SK-N-SH (cell line): ENCODE results near the gene RIPOR2. TPM values are rescaled to one million over a fixed set of nuclear protein-coding genes. Genes with fewer than 3 reads are reported as not detected.

ENCODE experiments used
- CTCF ChIA-PET: fragments of 300-600, 350-600 bp; formaldehyde crosslinking; extraction: SDS; loops from one replicate; lab custom pipeline; 2021; lab: Yijun Ruan, JAX
- POLR2A ChIA-PET: fragments of 350-600 bp; sonication (Branson Sonifier 250); formaldehyde crosslinking; extraction: SDS; loops from one replicate; lab custom pipeline; 2020; ENCODE audit warnings: antibody characterized with exemption, inconsistent platforms; lab: Yijun Ruan, JAX
- DNase-seq: peaks from one replicate; pipeline ENCODE4 v3.0.0; 2012
- H2AFZ ChIP-seq: fragments of 200-600 bp; sonication (generic); 2 replicates; pipeline ENCODE4 v1.8.1; 2016; ENCODE audit warnings: antibody characterized with exemption, mild to moderate bottlenecking, low read depth
- H3F3A ChIP-seq: fragments of 200-600 bp; sonication (generic); replicated peaks from 2 replicates; pipeline ENCODE3; 2016; ENCODE audit warnings: antibody characterized with exemption, mild to moderate bottlenecking; ENCODE audit not compliant: insufficient read depth
- H3K27ac ChIP-seq, 2 experiments: fragments of 200-500 bp in 1 of 2; fragments of 200-600 bp in 1 of 2; sonication (Bioruptor generic) in 1 of 2; sonication (generic), shearing (Covaris generic) in 1 of 2; 2 replicates each; pipeline versions ENCODE4 v1.5.1 to v1.6.1; 2014 to 2016; ENCODE audit warnings: low read depth in 2 of 2, inconsistent platforms in 1 of 2, low read length in 1 of 2, mild to moderate bottlenecking in 1 of 2, mixed read lengths in 1 of 2
- H3K27me3 ChIP-seq: fragments of 200-600 bp; sonication (generic), shearing (Covaris generic); 2 replicates; pipeline ENCODE4 v1.6.1; 2016; ENCODE audit warnings: mixed run types; ENCODE audit not compliant: insufficient read depth
- H3K36me3 ChIP-seq, 2 experiments: fragments of 200-500 bp in 1 of 2; fragments of 200-600 bp in 1 of 2; sonication (Bioruptor generic) in 1 of 2; sonication (generic) in 1 of 2; replicated peaks in 1 of 2; 2 replicates each; pipeline versions ENCODE3 to v1.5.1; 2014 to 2016; ENCODE audit warnings: low read length in 1 of 2, mild to moderate bottlenecking in 1 of 2; ENCODE audit not compliant: insufficient read depth in 2 of 2, control insufficient read depth in 1 of 2
- H3K4me1 ChIP-seq, 2 experiments: fragments of 200-500 bp in 1 of 2; fragments of 200-600 bp in 1 of 2; sonication (Bioruptor generic) in 1 of 2; sonication (generic), shearing (Covaris generic) in 1 of 2; 2 replicates each; pipeline versions ENCODE4 v1.5.1 to v1.6.1; 2014 to 2016; ENCODE audit warnings: low read depth in 1 of 2, low read length in 1 of 2, mixed run types in 1 of 2; ENCODE audit not compliant: insufficient read depth in 2 of 2, control insufficient read depth in 1 of 2
- H3K4me2 ChIP-seq: fragments of 200-600 bp; sonication (generic), shearing (Covaris generic); 2 replicates; pipeline ENCODE4 v1.6.1; 2017; ENCODE audit warnings: mixed run types
- H3K4me3 ChIP-seq, 2 experiments: fragments of 200-500 bp in 1 of 2; fragments of 200-600 bp in 1 of 2; sonication (Bioruptor generic) in 1 of 2; sonication (generic), shearing (Covaris generic) in 1 of 2; 2 replicates each; pipeline versions ENCODE4 v1.5.1 to v1.8.1; 2014 to 2016; ENCODE audit warnings: low read depth in 2 of 2, inconsistent platforms in 1 of 2, low read length in 1 of 2, mild to moderate bottlenecking in 1 of 2, mixed read lengths in 1 of 2, moderate library complexity in 1 of 2
- H3K79me2 ChIP-seq: fragments of 200-600 bp; sonication (generic); 2 replicates; pipeline ENCODE4 v1.8.1; 2017; ENCODE audit warnings: mild to moderate bottlenecking; ENCODE audit not compliant: insufficient read depth
- H3K9ac ChIP-seq: fragments of 200-600 bp; sonication (generic); 2 replicates; pipeline ENCODE4 v1.6.1; 2017; ENCODE audit warnings: mixed run types
- H3K9me2 ChIP-seq: fragments of 200-600 bp; sonication (generic); 2 replicates; pipeline ENCODE4 v1.6.1; 2017; ENCODE audit warnings: mixed run types
- H3K9me3 ChIP-seq: fragments of 200-600 bp; sonication (generic); 2 replicates; pipeline ENCODE4 v1.6.1; 2017; ENCODE audit warnings: mixed run types, mild to moderate bottlenecking, moderate library complexity
- H4K20me1 ChIP-seq: fragments of 200-600 bp; sonication (generic); 2 replicates; pipeline ENCODE4 v1.6.1; 2017; ENCODE audit warnings: mild to moderate bottlenecking, mixed run types; ENCODE audit not compliant: insufficient read depth
- ELF1 ChIP-seq: IDR thresholded peaks from 2 replicates; pipeline ENCODE4 v1.4.0; 2012
- EP300 ChIP-seq, 2 experiments: IDR thresholded peaks; 2 replicates each; pipeline versions ENCODE4 v1.4.0 to v1.6.1; 2012; ENCODE audit warnings: borderline replicate concordance in 1 of 2, low read depth in 1 of 2, low read length in 1 of 2
- EZH2phosphoT487 ChIP-seq: fragments of 200-600 bp; sonication (generic); IDR thresholded peaks from 2 replicates; pipeline ENCODE4 v1.6.1; 2017; ENCODE audit warnings: low read depth, mixed run types, mild to moderate bottlenecking, antibody characterized with exemption, moderate library complexity, borderline replicate concordance
- FOXJ3 ChIP-seq: sonication (generic); formaldehyde crosslinking; IDR thresholded peaks from 2 replicates; pipeline ENCODE4 v1.5.1; 2020; ENCODE audit warnings: mild to moderate bottlenecking, missing genetic modification reagents
- MXI1 ChIP-seq: IDR thresholded peaks from 2 replicates; pipeline ENCODE4 v1.6.1; 2012; ENCODE audit warnings: mild to moderate bottlenecking, low read depth, low read length, improper control_type of control experiment
- NFIC ChIP-seq: IDR thresholded peaks from 2 replicates; pipeline ENCODE4 v1.4.0; 2012; ENCODE audit warnings: borderline replicate concordance
- NRF1 ChIP-seq: IDR thresholded peaks from 2 replicates; pipeline ENCODE4 v1.6.1; 2012; ENCODE audit warnings: low read depth, mild to moderate bottlenecking, low read length
- RAD21 ChIP-seq: IDR thresholded peaks from 2 replicates; pipeline ENCODE4 v1.6.1; 2012; ENCODE audit warnings: mild to moderate bottlenecking, low read length
- RCOR1 ChIP-seq: fragments of 150-350 bp; IDR thresholded peaks from 2 replicates; pipeline ENCODE4 v1.6.1; 2017; ENCODE audit warnings: antibody characterized with exemption, low read length
- SIN3A ChIP-seq: IDR thresholded peaks from 2 replicates; pipeline ENCODE4 v1.6.1; 2012; ENCODE audit warnings: low read depth, mild to moderate bottlenecking, low read length, moderate library complexity, borderline replicate concordance
- SMC3 ChIP-seq: IDR thresholded peaks from 2 replicates; pipeline ENCODE4 v1.6.1; 2012; ENCODE audit warnings: low read depth, low read length, improper control_type of control experiment
- TAF1 ChIP-seq: IDR thresholded peaks from 2 replicates; pipeline ENCODE4 v1.6.1; 2012; ENCODE audit warnings: low read depth, mild to moderate bottlenecking, low read length, moderate library complexity, borderline replicate concordance
- WGBS: methylation state at CpG from one replicate; pipeline ENCODE4 v1.1.6; 2017; ENCODE audit warnings: low lambda C conversion rate; 5-methylcytosine and 5-hydroxymethylcytosine counted together
- polyA plus RNA-seq, 3 experiments: library from polyadenylated mRNA; depleted of rRNA; stranded (reverse); fragments of >200 nt; gene quantifications; 2 replicates each; pipeline ENCODE4 v1.2.3, GENCODE V29; 2012
- TF ChIP-seq, protein P1 (sequence below): IDR thresholded peaks from 2 replicates; pipeline ENCODE4 v1.6.1; 2012; ENCODE audit warnings: mild to moderate bottlenecking, low read depth, low read length, moderate library complexity
- TF ChIP-seq, protein P2 (sequence below): IDR thresholded peaks from 2 replicates; pipeline ENCODE4 v1.4.0; 2012; ENCODE audit warnings: low read depth
- TF ChIP-seq, protein P3 (sequence below): fragments of 200-600 bp; sonication (generic); IDR thresholded peaks from 2 replicates; pipeline ENCODE4 v1.6.1; 2017; ENCODE audit warnings: antibody characterized with exemption, mild to moderate bottlenecking, moderate library complexity
- TF ChIP-seq, protein P4 (sequence below): fragments of 150-350 bp; IDR thresholded peaks from 2 replicates; pipeline ENCODE4 v1.6.1; 2016; ENCODE audit warnings: mild to moderate bottlenecking, low read depth, low read length

The RIPOR2 gene
- polyA plus RNA-seq, 1 of the 3 experiments (the other 2 are of a cell fraction): 0.05 TPM

DNA sequence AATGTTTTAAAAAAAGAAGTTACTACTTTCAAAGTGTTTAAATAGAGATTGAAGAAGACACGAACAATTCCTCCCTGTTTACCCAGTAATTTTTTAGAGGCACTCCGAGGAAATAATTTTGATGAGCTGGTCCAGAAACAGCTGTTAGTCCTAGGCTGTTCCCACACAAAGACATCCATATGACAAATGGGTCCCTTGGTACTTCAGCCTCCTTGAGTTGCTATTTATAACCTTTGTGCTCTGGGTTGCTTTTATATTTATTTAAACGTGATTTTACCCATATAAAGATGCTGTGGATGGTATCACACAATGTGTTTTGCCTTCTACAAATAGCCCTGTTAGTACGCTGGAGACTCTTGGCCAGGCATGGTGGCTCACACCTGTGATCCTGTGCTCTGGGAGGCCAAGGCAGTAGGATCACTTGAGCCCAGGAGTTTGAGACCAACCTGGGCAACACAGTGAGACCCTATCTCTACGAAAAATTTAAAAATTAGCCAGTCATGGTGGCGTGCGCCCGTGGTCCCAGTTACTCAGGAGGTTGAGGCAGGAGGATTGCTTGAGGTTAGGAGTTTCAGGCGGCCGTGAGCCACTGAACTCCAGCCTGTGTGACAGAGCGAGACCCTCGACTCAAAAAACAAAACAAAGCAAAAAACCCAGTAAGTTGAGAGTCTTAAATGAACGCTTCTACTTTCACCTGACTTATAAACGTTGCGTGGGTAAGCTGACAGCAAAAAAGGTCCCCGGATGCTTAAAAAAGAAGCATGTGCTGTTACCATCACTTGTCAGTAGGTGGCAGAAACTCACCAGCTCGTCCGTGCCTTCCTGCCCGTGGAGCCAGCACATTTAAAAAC, 80.1 kb downstream of the RIPOR2 start:
- no peak overlapping the region for H3K27ac ChIP-seq
- WGBS: 29% methylated on average over 19 of the region's 19 CpGs

More for the DNA sequence above, 80.1 kb downstream of the RIPOR2 start:
- H3K4me3 ChIP-seq: no peak overlapping the region; a peak in 1 of 4 replicates
- TF ChIP-seq, protein P1, sequence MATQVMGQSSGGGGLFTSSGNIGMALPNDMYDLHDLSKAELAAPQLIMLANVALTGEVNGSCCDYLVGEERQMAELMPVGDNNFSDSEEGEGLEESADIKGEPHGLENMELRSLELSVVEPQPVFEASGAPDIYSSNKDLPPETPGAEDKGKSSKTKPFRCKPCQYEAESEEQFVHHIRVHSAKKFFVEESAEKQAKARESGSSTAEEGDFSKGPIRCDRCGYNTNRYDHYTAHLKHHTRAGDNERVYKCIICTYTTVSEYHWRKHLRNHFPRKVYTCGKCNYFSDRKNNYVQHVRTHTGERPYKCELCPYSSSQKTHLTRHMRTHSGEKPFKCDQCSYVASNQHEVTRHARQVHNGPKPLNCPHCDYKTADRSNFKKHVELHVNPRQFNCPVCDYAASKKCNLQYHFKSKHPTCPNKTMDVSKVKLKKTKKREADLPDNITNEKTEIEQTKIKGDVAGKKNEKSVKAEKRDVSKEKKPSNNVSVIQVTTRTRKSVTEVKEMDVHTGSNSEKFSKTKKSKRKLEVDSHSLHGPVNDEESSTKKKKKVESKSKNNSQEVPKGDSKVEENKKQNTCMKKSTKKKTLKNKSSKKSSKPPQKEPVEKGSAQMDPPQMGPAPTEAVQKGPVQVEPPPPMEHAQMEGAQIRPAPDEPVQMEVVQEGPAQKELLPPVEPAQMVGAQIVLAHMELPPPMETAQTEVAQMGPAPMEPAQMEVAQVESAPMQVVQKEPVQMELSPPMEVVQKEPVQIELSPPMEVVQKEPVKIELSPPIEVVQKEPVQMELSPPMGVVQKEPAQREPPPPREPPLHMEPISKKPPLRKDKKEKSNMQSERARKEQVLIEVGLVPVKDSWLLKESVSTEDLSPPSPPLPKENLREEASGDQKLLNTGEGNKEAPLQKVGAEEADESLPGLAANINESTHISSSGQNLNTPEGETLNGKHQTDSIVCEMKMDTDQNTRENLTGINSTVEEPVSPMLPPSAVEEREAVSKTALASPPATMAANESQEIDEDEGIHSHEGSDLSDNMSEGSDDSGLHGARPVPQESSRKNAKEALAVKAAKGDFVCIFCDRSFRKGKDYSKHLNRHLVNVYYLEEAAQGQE: no peak
- TF ChIP-seq NFIC (no peak), EZH2phosphoT487 (no peak), MXI1 (0 out of 2 replicates have a peak, but pooled peaks have one; percentile 48), FOXJ3 (CRISPR knock-in tag) (no peak), SIN3A (no peak), TAF1 (no peak), ELF1 (no peak), SMC3 (peak; percentile 98), RAD21 (peak; percentile 98), EP300 (IDR thresholded peaks at IDR 0.05; ENCODE audit: borderline replicate concordance in 1 of 2, low read depth in 1 of 2, low read length in 1 of 2) (no peak), NRF1 (peak; percentile 21; the same call in 1 of the 2 replicates), RCOR1 (no peak)
- TF ChIP-seq, protein P2, sequence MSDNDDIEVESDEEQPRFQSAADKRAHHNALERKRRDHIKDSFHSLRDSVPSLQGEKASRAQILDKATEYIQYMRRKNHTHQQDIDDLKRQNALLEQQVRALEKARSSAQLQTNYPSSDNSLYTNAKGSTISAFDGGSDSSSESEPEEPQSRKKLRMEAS: peak; percentile 68
- TF ChIP-seq, protein P3, sequence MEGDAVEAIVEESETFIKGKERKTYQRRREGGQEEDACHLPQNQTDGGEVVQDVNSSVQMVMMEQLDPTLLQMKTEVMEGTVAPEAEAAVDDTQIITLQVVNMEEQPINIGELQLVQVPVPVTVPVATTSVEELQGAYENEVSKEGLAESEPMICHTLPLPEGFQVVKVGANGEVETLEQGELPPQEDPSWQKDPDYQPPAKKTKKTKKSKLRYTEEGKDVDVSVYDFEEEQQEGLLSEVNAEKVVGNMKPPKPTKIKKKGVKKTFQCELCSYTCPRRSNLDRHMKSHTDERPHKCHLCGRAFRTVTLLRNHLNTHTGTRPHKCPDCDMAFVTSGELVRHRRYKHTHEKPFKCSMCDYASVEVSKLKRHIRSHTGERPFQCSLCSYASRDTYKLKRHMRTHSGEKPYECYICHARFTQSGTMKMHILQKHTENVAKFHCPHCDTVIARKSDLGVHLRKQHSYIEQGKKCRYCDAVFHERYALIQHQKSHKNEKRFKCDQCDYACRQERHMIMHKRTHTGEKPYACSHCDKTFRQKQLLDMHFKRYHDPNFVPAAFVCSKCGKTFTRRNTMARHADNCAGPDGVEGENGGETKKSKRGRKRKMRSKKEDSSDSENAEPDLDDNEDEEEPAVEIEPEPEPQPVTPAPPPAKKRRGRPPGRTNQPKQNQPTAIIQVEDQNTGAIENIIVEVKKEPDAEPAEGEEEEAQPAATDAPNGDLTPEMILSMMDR: peak; percentile 93
- TF ChIP-seq, protein P4, sequence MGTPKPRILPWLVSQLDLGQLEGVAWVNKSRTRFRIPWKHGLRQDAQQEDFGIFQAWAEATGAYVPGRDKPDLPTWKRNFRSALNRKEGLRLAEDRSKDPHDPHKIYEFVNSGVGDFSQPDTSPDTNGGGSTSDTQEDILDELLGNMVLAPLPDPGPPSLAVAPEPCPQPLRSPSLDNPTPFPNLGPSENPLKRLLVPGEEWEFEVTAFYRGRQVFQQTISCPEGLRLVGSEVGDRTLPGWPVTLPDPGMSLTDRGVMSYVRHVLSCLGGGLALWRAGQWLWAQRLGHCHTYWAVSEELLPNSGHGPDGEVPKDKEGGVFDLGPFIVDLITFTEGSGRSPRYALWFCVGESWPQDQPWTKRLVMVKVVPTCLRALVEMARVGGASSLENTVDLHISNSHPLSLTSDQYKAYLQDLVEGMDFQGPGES: no peak
- no peak overlapping the region for H3K9ac ChIP-seq
- ChIA-PET POLR2A (no interaction called here), CTCF (interaction anchor here (0.6 to 4.0 kb wide), 56 partner anchors 9 to 659 kb away, joined by 3 to 64 read pairs (median 4); partner anchors contain the start of gene C6orf62)
- no peaks in the 10 kb centered on the region for H4K20me1 ChIP-seq
- no peaks in the 10 kb centered on the region for H3K79me2 ChIP-seq
- no peaks in the 10 kb centered on the region for H3K4me1 ChIP-seq
- peak; percentile 73 for DNase-seq
- H3F3A ChIP-seq: no peaks in the 10 kb centered on the region
- H3K36me3 ChIP-seq: no peaks in the 10 kb centered on the region
- no peaks in the 10 kb centered on the region for H3K9me2 ChIP-seq
- H2AFZ ChIP-seq: 0 out of 2 replicates have a peak overlapping the region, but pooled peaks have one; percentile 5
- H3K27me3 ChIP-seq: no peaks in the 10 kb centered on the region
- H3K4me2 ChIP-seq: 0 out of 2 replicates have a peak overlapping the region, but pooled peaks have one; percentile 2
- H3K9me3 ChIP-seq: no peaks in the 10 kb centered on the region
